Astrocyte (in vitro differentiated cells and primary cell): Measurements from ENCODE around the gene GPR139. TPM values are rescaled to one million over a fixed set of nuclear protein-coding genes. Genes with fewer than 3 reads are reported as not detected.

ENCODE experiments used
- DNase-seq: peaks from one replicate; pipeline ENCODE4 v3.0.0-alpha.2; 2010; ENCODE audit warnings: low read depth
- FAIRE-seq: peaks from 2 replicates; lab custom pipeline; 2011; peaks lifted over from hg19 to GRCh38; lab: Jason Lieb, UNC
- H2AFZ ChIP-seq: 2 replicates; pipeline ENCODE4 v1.6.0; 2012; ENCODE audit warnings: low read depth, low read length, inconsistent platforms
- H3K27ac ChIP-seq: 2 replicates; pipeline ENCODE4 v1.5.1; 2011; ENCODE audit warnings: low read depth, low read length, inconsistent platforms
- H3K27me3 ChIP-seq: 2 replicates; pipeline ENCODE4 v1.6.0; 2011; ENCODE audit warnings: low read length, inconsistent platforms; ENCODE audit not compliant: insufficient read depth
- H3K36me3 ChIP-seq: 2 replicates; pipeline ENCODE4 v1.5.1; 2011; ENCODE audit warnings: low read length, inconsistent platforms; ENCODE audit not compliant: insufficient read depth
- H3K4me1 ChIP-seq: 2 replicates; pipeline ENCODE4 v1.5.1; 2011; ENCODE audit warnings: low read length, inconsistent platforms; ENCODE audit not compliant: insufficient read depth
- H3K4me2 ChIP-seq: 2 replicates; pipeline ENCODE4 v1.6.0; 2012; ENCODE audit warnings: low read length, inconsistent platforms
- H3K4me3 ChIP-seq: 2 replicates; pipeline ENCODE4 v1.5.1; 2011; ENCODE audit warnings: low read depth, mild to moderate bottlenecking, low read length, inconsistent platforms; ENCODE audit not compliant: insufficient read depth
- H3K79me2 ChIP-seq: 2 replicates; pipeline ENCODE4 v1.6.0; 2012; ENCODE audit warnings: mild to moderate bottlenecking, low read length, inconsistent platforms; ENCODE audit not compliant: insufficient read depth
- H3K9ac ChIP-seq: 2 replicates; pipeline ENCODE4 v1.6.0; 2012; ENCODE audit warnings: mild to moderate bottlenecking, low read length, inconsistent platforms
- H3K9me3 ChIP-seq: 2 replicates; pipeline ENCODE4 v1.5.1; 2012; ENCODE audit warnings: low read depth, mild to moderate bottlenecking, low read length, inconsistent platforms; ENCODE audit not compliant: insufficient read depth
- H4K20me1 ChIP-seq: 2 replicates; pipeline ENCODE4 v1.6.0; 2012; ENCODE audit warnings: low read length, inconsistent platforms; ENCODE audit not compliant: insufficient read depth
- H3K27ac Mint-ChIP-seq: one replicate; pipeline ENCODE4 v1.8.0; 2021; ENCODE audit warnings: mild to moderate bottlenecking, mixed read lengths; ENCODE audit not compliant: unreplicated experiment
- H3K27me3 Mint-ChIP-seq: one replicate; pipeline ENCODE4 v1.8.0; 2021; ENCODE audit warnings: low read depth, mixed read lengths; ENCODE audit not compliant: unreplicated experiment
- H3K36me3 Mint-ChIP-seq: one replicate; pipeline ENCODE4 v1.8.0; 2021; ENCODE audit warnings: low read depth, mixed read lengths; ENCODE audit not compliant: unreplicated experiment
- H3K4me1 Mint-ChIP-seq: one replicate; pipeline ENCODE4 v1.8.0; 2021; ENCODE audit warnings: low read depth, mixed read lengths; ENCODE audit not compliant: unreplicated experiment
- H3K4me3 Mint-ChIP-seq: one replicate; pipeline ENCODE4 v1.8.0; 2021; ENCODE audit warnings: mild to moderate bottlenecking, moderate library complexity, mixed read lengths; ENCODE audit not compliant: unreplicated experiment
- H3K9me3 Mint-ChIP-seq: one replicate; pipeline ENCODE4 v1.8.0; 2021; ENCODE audit warnings: mild to moderate bottlenecking, mixed read lengths; ENCODE audit not compliant: unreplicated experiment
- EZH2 ChIP-seq: IDR thresholded peaks from 2 replicates; pipeline ENCODE4 v1.6.1; 2012; ENCODE audit warnings: mild to moderate bottlenecking, low read length, inconsistent platforms; ENCODE audit not compliant: insufficient read depth
- total RNA-seq: library from RNA; stranded (reverse); gene quantifications from 2 replicates; pipeline ENCODE4 v1.2.1, GENCODE V29; 2021
- TF ChIP-seq, protein P1 (sequence below): IDR thresholded peaks from 2 replicates; pipeline ENCODE4 v1.5.1; 2011; ENCODE audit warnings: low read depth, mild to moderate bottlenecking, inconsistent platforms, low read length, moderate library complexity; ENCODE audit not compliant: insufficient read depth

Gene GPR139
- total RNA-seq, 1 donor from 2014 or later, result not detected

- Mint-ChIP-seq H3K27ac (no peak overlapping the region), H3K4me3 (no peak overlapping the region), H3K9me3 (no peaks in the 10 kb centered on the region), H3K27me3 (peaks cover 24% of the 10 kb centered on the region), H3K4me1 (no peaks in the 10 kb centered on the region), H3K36me3 (no peaks in the 10 kb centered on the region)
- Histone ChIP-seq H3K4me2 (no peak overlapping the region), H3K27ac (no peak overlapping the region), H4K20me1 (no peaks in the 10 kb centered on the region), H3K4me1 (no peaks in the 10 kb centered on the region), H3K79me2 (no peaks in the 10 kb centered on the region), H2AFZ (no peak overlapping the region), H3K9me3 (no peaks in the 10 kb centered on the region), H3K9ac (no peak overlapping the region), H3K36me3 (no peaks in the 10 kb centered on the region), H3K27me3 (no peaks in the 10 kb centered on the region), H3K4me3 (no peak overlapping the region)
- no peak for TF ChIP-seq EZH2
- TF ChIP-seq, protein P1, sequence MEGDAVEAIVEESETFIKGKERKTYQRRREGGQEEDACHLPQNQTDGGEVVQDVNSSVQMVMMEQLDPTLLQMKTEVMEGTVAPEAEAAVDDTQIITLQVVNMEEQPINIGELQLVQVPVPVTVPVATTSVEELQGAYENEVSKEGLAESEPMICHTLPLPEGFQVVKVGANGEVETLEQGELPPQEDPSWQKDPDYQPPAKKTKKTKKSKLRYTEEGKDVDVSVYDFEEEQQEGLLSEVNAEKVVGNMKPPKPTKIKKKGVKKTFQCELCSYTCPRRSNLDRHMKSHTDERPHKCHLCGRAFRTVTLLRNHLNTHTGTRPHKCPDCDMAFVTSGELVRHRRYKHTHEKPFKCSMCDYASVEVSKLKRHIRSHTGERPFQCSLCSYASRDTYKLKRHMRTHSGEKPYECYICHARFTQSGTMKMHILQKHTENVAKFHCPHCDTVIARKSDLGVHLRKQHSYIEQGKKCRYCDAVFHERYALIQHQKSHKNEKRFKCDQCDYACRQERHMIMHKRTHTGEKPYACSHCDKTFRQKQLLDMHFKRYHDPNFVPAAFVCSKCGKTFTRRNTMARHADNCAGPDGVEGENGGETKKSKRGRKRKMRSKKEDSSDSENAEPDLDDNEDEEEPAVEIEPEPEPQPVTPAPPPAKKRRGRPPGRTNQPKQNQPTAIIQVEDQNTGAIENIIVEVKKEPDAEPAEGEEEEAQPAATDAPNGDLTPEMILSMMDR, result no peak
- FAIRE-seq (no peak), DNase-seq (no peak)
Measured at GRCh38 chr16:20041924-20042596, 31.6 kb downstream of the GPR139 start.

GRCh38 chr16:20040011-20040410 lies 33.7 kb downstream of the GPR139 start:
- H3K4me1 ChIP-seq, result no peaks in the 10 kb centered on the region
- H3K4me1 Mint-ChIP-seq, result no peaks in the 10 kb centered on the region

More at GRCh38 chr16:20040011-20040410, 33.7 kb downstream of the GPR139 start:
- H3K9ac ChIP-seq, result no peak overlapping the region
- H3K27ac ChIP-seq, result no peak overlapping the region
- Mint-ChIP-seq H3K4me3 (no peak overlapping the region), H3K27ac (no peak overlapping the region), H3K36me3 (no peaks in the 10 kb centered on the region), H3K27me3 (peaks cover 19% of the 10 kb centered on the region), H3K9me3 (no peaks in the 10 kb centered on the region)
- H3K9me3 ChIP-seq, result no peaks in the 10 kb centered on the region
- no peaks in the 10 kb centered on the region for H3K79me2 ChIP-seq
- no peak overlapping the region for H3K4me2 ChIP-seq
- no peak overlapping the region for H3K4me3 ChIP-seq
- no peaks in the 10 kb centered on the region for H3K36me3 ChIP-seq
- no peak overlapping the region for H2AFZ ChIP-seq
- TF ChIP-seq EZH2, result no peak
- TF ChIP-seq, protein P1, result no peak
- no peaks in the 10 kb centered on the region for H3K27me3 ChIP-seq
- no peak for DNase-seq
- FAIRE-seq, result no peak
- H4K20me1 ChIP-seq, result no peaks in the 10 kb centered on the region
